ENCODE results near the gene DHCR24.

The DHCR24 gene

GRCh38 chr1:54849219-54850068 lies 37.6 kb downstream of the DHCR24 start:
- H3K27ac ChIP-seq, result no peak overlapping the region
- DNase-seq (ENCODE audit: low read depth, low spot score), result no peak

GRCh38 chr1:54848134-54848948 lies 38.7 kb downstream of the DHCR24 start:
- H3K27ac ChIP-seq, result no peak overlapping the region
- no peak for DNase-seq (ENCODE audit: low read depth, low spot score)

GRCh38 chr1:54846716-54847284 lies 40.2 kb downstream of the DHCR24 start:
- no peak for DNase-seq (ENCODE audit: low read depth, low spot score)
- no peak overlapping the region for H3K27ac ChIP-seq

- H3K27ac ChIP-seq, result no peak overlapping the region
- no peak for DNase-seq (ENCODE audit: low read depth, low spot score)
Measured at GRCh38 chr1:54846301-54846700, 40.7 kb downstream of the DHCR24 start.

- no peak for DNase-seq (ENCODE audit: low read depth, low spot score)
- no peak overlapping the region for H3K27ac ChIP-seq
Measured at GRCh38 chr1:54845772-54846171, 41.2 kb downstream of the DHCR24 start.

GRCh38 chr1:54844564-54844963 lies 42.4 kb downstream of the DHCR24 start:
- no peak for DNase-seq (ENCODE audit: low read depth, low spot score)
- H3K27ac ChIP-seq, result no peak overlapping the region

- no peak overlapping the region for H3K27ac ChIP-seq
- no peak for DNase-seq (ENCODE audit: low read depth, low spot score)
Measured at GRCh38 chr1:54843449-54843848, 43.5 kb downstream of the DHCR24 start.

GRCh38 chr1:54842963-54843362 lies 44.0 kb downstream of the DHCR24 start:
- DNase-seq (ENCODE audit: low read depth, low spot score), result no peak
- H3K27ac ChIP-seq, result no peak overlapping the region

- H3K27ac ChIP-seq, result no peak overlapping the region
- no peak for DNase-seq (ENCODE audit: low read depth, low spot score)
Measured at GRCh38 chr1:54842206-54842915, 44.6 kb downstream of the DHCR24 start.

- no peak for DNase-seq (ENCODE audit: low read depth, low spot score)
- no peak overlapping the region for H3K27ac ChIP-seq
Measured at GRCh38 chr1:54839824-54840223, 47.2 kb downstream of the DHCR24 start.

GRCh38 chr1:54838565-54839180 lies 48.3 kb downstream of the DHCR24 start:
- no peak for DNase-seq (ENCODE audit: low read depth, low spot score)
- H3K27ac ChIP-seq, result no peak overlapping the region

- H3K27ac ChIP-seq, result no peak overlapping the region
- no peak for DNase-seq (ENCODE audit: low read depth, low spot score)
Measured at GRCh38 chr1:54837002-54837853, 49.8 kb downstream of the DHCR24 start.

- DNase-seq (ENCODE audit: low read depth, low spot score), result no peak
- H3K27ac ChIP-seq, result no peak overlapping the region
Measured at GRCh38 chr1:54836594-54836993, 50.4 kb downstream of the DHCR24 start.

GRCh38 chr1:54835970-54836369 lies 51.0 kb downstream of the DHCR24 start:
- H3K27ac ChIP-seq, result no peak overlapping the region
- no peak for DNase-seq (ENCODE audit: low read depth, low spot score)

GRCh38 chr1:54835131-54835898 lies 51.7 kb downstream of the DHCR24 start:
- DNase-seq (ENCODE audit: low read depth, low spot score), result no peak
- no peak overlapping the region for H3K27ac ChIP-seq

GRCh38 chr1:54834007-54834541 lies 52.9 kb downstream of the DHCR24 start:
- H3K27ac ChIP-seq, result no peak overlapping the region
- DNase-seq (ENCODE audit: low read depth, low spot score), result no peak

- no peak overlapping the region for H3K27ac ChIP-seq
- DNase-seq (ENCODE audit: low read depth, low spot score), result no peak
Measured at GRCh38 chr1:54833121-54833520, 53.9 kb downstream of the DHCR24 start.

- DNase-seq (ENCODE audit: low read depth, low spot score), result no peak
- no peak overlapping the region for H3K27ac ChIP-seq
Measured at GRCh38 chr1:54826226-54826816, 60.7 kb downstream of the DHCR24 start.
